ENCODE data around the gene KCNH1.

DNA sequence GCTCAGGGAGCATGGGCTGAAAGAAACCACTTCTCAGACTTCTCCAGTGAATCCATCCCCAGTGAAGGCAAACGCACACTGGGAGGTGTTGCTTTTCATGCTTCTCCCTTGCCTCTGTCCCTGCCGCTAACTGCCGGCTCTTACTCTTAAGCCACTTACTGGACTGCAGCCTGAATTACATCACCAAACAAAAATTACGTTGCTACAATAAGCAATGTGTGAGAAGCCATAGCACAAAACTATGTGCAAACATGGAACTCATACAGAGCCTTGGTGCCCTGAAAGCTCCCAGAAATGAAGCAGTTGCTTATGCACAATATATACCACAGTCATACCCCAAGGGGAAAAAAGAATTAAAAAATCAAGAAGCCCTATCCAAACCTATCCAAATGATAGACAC is 375.2 kb downstream of the KCNH1 start:
- TF ChIP-seq CREB1 (CRISPR knock-in tag; IDR thresholded peaks at IDR 0.05; ENCODE audit: low read depth) (no peak), EZH2 (IDR thresholded peaks at IDR 0.05; ENCODE audit: low read depth, unreplicated experiment) (no peak), POLR2AphosphoS5 (IDR thresholded peaks at IDR 0.05; ENCODE audit: low read depth) (no peak), EZH2phosphoT487 (IDR thresholded peaks at IDR 0.05; ENCODE audit: unreplicated experiment) (no peak), ZNF331 (CRISPR knock-in tag; IDR thresholded peaks at IDR 0.05; ENCODE audit: low read depth) (no peak), ZNF114 (CRISPR knock-in tag; IDR thresholded peaks at IDR 0.05) (no peak), JUNB (IDR thresholded peaks at IDR 0.05; ENCODE audit: unreplicated experiment) (no peak), STAT1 (IDR thresholded peaks at IDR 0.05; ENCODE audit: unreplicated experiment) (no peak), NANOG (IDR thresholded peaks at IDR 0.05; ENCODE audit: borderline replicate concordance) (no peak)
- TF ChIP-seq, protein P1, sequence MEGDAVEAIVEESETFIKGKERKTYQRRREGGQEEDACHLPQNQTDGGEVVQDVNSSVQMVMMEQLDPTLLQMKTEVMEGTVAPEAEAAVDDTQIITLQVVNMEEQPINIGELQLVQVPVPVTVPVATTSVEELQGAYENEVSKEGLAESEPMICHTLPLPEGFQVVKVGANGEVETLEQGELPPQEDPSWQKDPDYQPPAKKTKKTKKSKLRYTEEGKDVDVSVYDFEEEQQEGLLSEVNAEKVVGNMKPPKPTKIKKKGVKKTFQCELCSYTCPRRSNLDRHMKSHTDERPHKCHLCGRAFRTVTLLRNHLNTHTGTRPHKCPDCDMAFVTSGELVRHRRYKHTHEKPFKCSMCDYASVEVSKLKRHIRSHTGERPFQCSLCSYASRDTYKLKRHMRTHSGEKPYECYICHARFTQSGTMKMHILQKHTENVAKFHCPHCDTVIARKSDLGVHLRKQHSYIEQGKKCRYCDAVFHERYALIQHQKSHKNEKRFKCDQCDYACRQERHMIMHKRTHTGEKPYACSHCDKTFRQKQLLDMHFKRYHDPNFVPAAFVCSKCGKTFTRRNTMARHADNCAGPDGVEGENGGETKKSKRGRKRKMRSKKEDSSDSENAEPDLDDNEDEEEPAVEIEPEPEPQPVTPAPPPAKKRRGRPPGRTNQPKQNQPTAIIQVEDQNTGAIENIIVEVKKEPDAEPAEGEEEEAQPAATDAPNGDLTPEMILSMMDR (conservative IDR thresholded peaks at IDR 0.05; ENCODE audit: low read depth in 2 of 2): no peak
- TF ChIP-seq, protein P2, sequence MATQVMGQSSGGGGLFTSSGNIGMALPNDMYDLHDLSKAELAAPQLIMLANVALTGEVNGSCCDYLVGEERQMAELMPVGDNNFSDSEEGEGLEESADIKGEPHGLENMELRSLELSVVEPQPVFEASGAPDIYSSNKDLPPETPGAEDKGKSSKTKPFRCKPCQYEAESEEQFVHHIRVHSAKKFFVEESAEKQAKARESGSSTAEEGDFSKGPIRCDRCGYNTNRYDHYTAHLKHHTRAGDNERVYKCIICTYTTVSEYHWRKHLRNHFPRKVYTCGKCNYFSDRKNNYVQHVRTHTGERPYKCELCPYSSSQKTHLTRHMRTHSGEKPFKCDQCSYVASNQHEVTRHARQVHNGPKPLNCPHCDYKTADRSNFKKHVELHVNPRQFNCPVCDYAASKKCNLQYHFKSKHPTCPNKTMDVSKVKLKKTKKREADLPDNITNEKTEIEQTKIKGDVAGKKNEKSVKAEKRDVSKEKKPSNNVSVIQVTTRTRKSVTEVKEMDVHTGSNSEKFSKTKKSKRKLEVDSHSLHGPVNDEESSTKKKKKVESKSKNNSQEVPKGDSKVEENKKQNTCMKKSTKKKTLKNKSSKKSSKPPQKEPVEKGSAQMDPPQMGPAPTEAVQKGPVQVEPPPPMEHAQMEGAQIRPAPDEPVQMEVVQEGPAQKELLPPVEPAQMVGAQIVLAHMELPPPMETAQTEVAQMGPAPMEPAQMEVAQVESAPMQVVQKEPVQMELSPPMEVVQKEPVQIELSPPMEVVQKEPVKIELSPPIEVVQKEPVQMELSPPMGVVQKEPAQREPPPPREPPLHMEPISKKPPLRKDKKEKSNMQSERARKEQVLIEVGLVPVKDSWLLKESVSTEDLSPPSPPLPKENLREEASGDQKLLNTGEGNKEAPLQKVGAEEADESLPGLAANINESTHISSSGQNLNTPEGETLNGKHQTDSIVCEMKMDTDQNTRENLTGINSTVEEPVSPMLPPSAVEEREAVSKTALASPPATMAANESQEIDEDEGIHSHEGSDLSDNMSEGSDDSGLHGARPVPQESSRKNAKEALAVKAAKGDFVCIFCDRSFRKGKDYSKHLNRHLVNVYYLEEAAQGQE (IDR thresholded peaks at IDR 0.05; ENCODE audit: unreplicated experiment): no peak
- TF ChIP-seq, protein P3, sequence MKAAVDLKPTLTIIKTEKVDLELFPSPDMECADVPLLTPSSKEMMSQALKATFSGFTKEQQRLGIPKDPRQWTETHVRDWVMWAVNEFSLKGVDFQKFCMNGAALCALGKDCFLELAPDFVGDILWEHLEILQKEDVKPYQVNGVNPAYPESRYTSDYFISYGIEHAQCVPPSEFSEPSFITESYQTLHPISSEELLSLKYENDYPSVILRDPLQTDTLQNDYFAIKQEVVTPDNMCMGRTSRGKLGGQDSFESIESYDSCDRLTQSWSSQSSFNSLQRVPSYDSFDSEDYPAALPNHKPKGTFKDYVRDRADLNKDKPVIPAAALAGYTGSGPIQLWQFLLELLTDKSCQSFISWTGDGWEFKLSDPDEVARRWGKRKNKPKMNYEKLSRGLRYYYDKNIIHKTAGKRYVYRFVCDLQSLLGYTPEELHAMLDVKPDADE (IDR thresholded peaks at IDR 0.05): no peak
- TF ChIP-seq, protein P4, sequence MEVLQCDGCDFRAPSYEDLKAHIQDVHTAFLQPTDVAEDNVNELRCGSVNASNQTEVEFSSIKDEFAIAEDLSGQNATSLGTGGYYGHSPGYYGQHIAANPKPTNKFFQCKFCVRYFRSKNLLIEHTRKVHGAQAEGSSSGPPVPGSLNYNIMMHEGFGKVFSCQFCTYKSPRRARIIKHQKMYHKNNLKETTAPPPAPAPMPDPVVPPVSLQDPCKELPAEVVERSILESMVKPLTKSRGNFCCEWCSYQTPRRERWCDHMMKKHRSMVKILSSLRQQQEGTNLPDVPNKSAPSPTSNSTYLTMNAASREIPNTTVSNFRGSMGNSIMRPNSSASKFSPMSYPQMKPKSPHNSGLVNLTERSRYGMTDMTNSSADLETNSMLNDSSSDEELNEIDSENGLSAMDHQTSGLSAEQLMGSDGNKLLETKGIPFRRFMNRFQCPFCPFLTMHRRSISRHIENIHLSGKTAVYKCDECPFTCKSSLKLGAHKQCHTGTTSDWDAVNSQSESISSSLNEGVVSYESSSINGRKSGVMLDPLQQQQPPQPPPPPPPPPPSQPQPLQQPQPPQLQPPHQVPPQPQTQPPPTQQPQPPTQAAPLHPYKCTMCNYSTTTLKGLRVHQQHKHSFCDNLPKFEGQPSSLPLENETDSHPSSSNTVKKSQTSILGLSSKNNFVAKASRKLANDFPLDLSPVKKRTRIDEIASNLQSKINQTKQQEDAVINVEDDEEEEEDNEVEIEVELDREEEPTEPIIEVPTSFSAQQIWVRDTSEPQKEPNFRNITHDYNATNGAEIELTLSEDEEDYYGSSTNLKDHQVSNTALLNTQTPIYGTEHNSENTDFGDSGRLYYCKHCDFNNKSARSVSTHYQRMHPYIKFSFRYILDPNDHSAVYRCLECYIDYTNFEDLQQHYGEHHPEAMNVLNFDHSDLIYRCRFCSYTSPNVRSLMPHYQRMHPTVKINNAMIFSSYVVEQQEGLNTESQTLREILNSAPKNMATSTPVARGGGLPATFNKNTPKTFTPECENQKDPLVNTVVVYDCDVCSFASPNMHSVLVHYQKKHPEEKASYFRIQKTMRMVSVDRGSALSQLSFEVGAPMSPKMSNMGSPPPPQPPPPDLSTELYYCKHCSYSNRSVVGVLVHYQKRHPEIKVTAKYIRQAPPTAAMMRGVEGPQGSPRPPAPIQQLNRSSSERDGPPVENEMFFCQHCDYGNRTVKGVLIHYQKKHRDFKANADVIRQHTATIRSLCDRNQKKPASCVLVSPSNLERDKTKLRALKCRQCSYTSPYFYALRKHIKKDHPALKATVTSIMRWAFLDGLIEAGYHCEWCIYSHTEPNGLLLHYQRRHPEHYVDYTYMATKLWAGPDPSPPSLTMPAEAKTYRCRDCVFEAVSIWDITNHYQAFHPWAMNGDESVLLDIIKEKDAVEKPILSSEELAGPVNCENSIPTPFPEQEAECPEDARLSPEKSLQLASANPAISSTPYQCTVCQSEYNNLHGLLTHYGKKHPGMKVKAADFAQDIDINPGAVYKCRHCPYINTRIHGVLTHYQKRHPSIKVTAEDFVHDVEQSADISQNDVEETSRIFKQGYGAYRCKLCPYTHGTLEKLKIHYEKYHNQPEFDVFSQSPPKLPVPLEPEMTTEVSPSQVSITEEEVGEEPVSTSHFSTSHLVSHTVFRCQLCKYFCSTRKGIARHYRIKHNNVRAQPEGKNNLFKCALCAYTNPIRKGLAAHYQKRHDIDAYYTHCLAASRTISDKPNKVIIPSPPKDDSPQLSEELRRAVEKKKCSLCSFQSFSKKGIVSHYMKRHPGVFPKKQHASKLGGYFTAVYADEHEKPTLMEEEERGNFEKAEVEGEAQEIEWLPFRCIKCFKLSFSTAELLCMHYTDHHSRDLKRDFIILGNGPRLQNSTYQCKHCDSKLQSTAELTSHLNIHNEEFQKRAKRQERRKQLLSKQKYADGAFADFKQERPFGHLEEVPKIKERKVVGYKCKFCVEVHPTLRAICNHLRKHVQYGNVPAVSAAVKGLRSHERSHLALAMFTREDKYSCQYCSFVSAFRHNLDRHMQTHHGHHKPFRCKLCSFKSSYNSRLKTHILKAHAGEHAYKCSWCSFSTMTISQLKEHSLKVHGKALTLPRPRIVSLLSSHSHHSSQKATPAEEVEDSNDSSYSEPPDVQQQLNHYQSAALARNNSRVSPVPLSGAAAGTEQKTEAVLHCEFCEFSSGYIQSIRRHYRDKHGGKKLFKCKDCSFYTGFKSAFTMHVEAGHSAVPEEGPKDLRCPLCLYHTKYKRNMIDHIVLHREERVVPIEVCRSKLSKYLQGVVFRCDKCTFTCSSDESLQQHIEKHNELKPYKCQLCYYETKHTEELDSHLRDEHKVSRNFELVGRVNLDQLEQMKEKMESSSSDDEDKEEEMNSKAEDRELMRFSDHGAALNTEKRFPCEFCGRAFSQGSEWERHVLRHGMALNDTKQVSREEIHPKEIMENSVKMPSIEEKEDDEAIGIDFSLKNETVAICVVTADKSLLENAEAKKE (CRISPR knock-in tag; IDR thresholded peaks at IDR 0.05): no peak

Data from GM23338 (cell line).